Upper lobe of left lung (tissue), 6 donors: Measurements from ENCODE around the gene ZNF648. TPM values are rescaled to one million over a fixed set of nuclear protein-coding genes. Genes with fewer than 3 reads are reported as not detected.

ENCODE experiments used
- ATAC-seq, 2 donors: fragments of 200-7000 bp; cut with Tn5 transposase; one replicate each; pipeline ENCODE4 v1.9.1; 2022; ENCODE audit warnings: mild to moderate bottlenecking in 2 of 2, moderate library complexity in 2 of 2; ENCODE audit not compliant: low FRiP score in 2 of 2
- DNase-seq, 2 donors: peaks; one replicate each; pipeline ENCODE4 v3.0.0-alpha.2; 2019 to 2020
- H3K27ac ChIP-seq, 4 donors: fragments of 200-600 bp; sonication (generic); one replicate each; pipeline ENCODE4 v1.5.1; 2016 to 2019
- H3K27me3 ChIP-seq, 4 donors: fragments of 200-600 bp; sonication (generic); one replicate each; pipeline ENCODE4 v1.5.1; 2017 to 2019
- H3K36me3 ChIP-seq, 4 donors: fragments of 200-600 bp; sonication (generic); one replicate each; pipeline ENCODE4 v1.5.1; 2016 to 2019
- H3K4me1 ChIP-seq, 4 donors: fragments of 200-600 bp; sonication (generic); one replicate each; pipeline ENCODE4 v1.5.1; 2018 to 2019
- H3K4me3 ChIP-seq, 4 donors: fragments of 200-600 bp; sonication (generic); one replicate each; pipeline ENCODE4 v1.5.1; 2017 to 2019; ENCODE audit warnings: mild to moderate bottlenecking in 2 of 4, moderate library complexity in 1 of 4
- H3K9me3 ChIP-seq, 4 donors: fragments of 200-600 bp; sonication (generic); one replicate each; pipeline ENCODE4 v1.5.1; 2018 to 2019
- EP300 ChIP-seq, 4 donors: sonication (generic); formaldehyde crosslinking; IDR thresholded peaks; one replicate each; pipeline ENCODE4 v1.5.1; 2017; ENCODE audit warnings: antibody characterized with exemption in 4 of 4, control low read depth in 2 of 4
- POLR2A ChIP-seq, 4 donors: fragments of 450-650 bp; IDR thresholded peaks; one replicate each; pipeline ENCODE4 v1.5.1; 2016 to 2017; ENCODE audit warnings: antibody characterized with exemption in 4 of 4, mild to moderate bottlenecking in 2 of 4
- POLR2AphosphoS5 ChIP-seq, 2 donors: sonication (generic); formaldehyde crosslinking; IDR thresholded peaks; one replicate each; pipeline ENCODE4 v1.5.1; 2017; ENCODE audit warnings: antibody characterized with exemption in 2 of 2
- WGBS, 2 donors: methylation state at CpG; one replicate each; pipeline ENCODE4 v1.1.5; 2017 to 2018; 5-methylcytosine and 5-hydroxymethylcytosine counted together
- total RNA-seq, 6 donors: library from RNA; depleted of rRNA in 4 of 6; stranded (reverse); fragments of >200 nt in 4 of 6; gene quantifications; one replicate each; pipeline versions ENCODE4 v1.1.0 to v1.2.1, GENCODE V29; 2016 to 2021
- TF ChIP-seq, protein P1 (sequence below), 6 experiments: fragments of 450-650 bp in 4 of 6; fragments of 200-600 bp in 2 of 6; sonication (generic) in 2 of 6; IDR thresholded peaks; one replicate each; pipeline ENCODE4 v1.5.1; 2016 to 2019; ENCODE audit warnings: antibody characterized with exemption in 6 of 6
- donor health status: DM: no; HTN: no; CAD: no; lungs with moderate emphysema.
- donor health status: DM: no; HTN: yes; CAD: no; lungs with severe emphysema.

ZNF648 gene
- total RNA-seq, 6 donors from 2014 or later = 0.15 to 1.0 (median 0.36) TPM; not detected in 2

DNA sequence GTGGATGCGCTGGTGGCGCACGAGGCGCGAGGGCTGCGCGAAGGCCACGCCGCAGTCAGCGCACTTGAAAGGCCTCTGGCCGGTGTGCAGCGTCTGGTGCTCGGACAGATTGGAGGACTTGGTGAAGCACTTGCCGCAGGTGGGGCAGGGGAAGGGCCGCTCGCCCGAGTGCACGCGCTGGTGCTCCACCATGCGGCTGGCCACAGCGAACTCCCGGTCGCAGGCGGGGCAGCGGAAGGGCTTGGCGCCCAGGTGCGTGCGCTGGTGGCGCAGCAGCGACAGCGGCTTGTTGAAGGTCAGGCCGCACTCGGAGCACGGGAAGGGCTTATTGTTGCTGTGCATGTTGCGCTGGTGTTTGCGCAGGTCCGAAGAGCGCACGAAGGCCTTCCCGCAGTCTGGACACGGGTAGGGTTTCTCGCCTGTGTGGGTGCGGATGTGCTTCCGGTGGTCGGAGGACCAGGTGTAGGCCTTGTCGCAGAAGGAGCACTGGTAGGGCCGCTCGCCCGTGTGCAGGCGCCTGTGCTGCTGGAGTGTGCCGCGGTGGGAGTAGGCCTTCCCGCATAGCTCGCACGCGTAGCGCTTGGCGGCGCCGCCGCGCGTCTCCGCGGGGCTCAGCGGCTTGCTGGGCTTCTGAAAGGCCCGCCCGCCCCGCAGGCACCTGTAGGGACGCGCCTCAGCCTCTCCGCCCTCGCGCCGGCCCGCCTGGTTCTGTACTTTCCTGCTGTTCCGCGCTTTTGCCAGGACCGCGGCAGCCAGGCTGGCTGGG, 4.7 kb downstream of the ZNF648 start:
- H3K9me3 ChIP-seq = no peaks in the 10 kb centered on the region
- DNase-seq = peak in 1 of 2 donors; percentile 83
- TF ChIP-seq POLR2A (IDR thresholded peaks at IDR 0.05) = no peak
- TF ChIP-seq EP300 (IDR thresholded peaks at IDR 0.05) = no peak
- TF ChIP-seq, protein P1, sequence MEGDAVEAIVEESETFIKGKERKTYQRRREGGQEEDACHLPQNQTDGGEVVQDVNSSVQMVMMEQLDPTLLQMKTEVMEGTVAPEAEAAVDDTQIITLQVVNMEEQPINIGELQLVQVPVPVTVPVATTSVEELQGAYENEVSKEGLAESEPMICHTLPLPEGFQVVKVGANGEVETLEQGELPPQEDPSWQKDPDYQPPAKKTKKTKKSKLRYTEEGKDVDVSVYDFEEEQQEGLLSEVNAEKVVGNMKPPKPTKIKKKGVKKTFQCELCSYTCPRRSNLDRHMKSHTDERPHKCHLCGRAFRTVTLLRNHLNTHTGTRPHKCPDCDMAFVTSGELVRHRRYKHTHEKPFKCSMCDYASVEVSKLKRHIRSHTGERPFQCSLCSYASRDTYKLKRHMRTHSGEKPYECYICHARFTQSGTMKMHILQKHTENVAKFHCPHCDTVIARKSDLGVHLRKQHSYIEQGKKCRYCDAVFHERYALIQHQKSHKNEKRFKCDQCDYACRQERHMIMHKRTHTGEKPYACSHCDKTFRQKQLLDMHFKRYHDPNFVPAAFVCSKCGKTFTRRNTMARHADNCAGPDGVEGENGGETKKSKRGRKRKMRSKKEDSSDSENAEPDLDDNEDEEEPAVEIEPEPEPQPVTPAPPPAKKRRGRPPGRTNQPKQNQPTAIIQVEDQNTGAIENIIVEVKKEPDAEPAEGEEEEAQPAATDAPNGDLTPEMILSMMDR (IDR thresholded peaks at IDR 0.05) = no peak
- TF ChIP-seq POLR2AphosphoS5 (IDR thresholded peaks at IDR 0.05) = no peak
- H3K36me3 ChIP-seq = no peaks in the 10 kb centered on the region
- H3K4me3 ChIP-seq = no peak overlapping the region
- WGBS, 2 donors = 3 to 32% methylated on average over 8 to 51 of the region's 80 CpGs
- H3K27me3 ChIP-seq = no peaks in the 10 kb centered on the region
- no peak overlapping the region for H3K27ac ChIP-seq
- H3K4me1 ChIP-seq = peaks cover 0 to 6% (median 0%) of the 10 kb centered on the region in 4 donors
- ATAC-seq = no peak

DNA sequence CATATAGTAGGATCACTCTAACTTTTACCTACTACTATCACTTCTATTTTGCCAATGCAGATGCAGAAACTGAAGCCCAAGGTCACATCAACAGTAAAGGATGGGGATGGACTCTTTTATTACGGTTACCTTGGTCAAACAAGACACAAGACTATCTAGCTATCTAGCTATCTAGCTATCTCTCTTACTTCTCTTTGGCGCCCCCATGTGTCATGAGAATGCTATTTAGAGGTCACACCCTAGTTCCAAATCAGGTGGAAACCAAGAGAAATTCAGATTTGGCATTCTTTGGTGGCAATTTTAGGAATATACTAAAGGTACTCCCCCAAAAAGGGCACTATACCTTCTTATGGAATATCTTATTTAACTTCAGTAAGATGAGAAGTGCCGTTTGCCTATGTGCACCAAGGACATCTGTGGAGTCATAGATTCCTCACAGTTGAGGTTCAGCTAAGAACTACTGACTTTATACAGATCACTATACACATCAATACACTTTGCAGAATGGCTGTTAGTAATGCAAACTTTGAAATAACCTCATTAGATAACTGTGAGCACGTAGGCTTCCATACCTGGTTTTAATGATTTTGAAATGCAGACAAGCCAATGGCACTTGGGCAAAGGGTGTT, 6.7 kb downstream of the ZNF648 start:
- no peaks in the 10 kb centered on the region for H3K9me3 ChIP-seq
- no peak overlapping the region for H3K4me3 ChIP-seq
- no peaks in the 10 kb centered on the region for H3K27me3 ChIP-seq
- H3K36me3 ChIP-seq = no peaks in the 10 kb centered on the region
- ATAC-seq (peak in 1 of 2 donors; percentile 56), DNase-seq (peak in 1 of 2 donors; percentile 47)
- H3K27ac ChIP-seq = no peak overlapping the region
- 34 to 43% methylated on average over 4 of the region's 4 CpGs for WGBS, 2 donors
- H3K4me1 ChIP-seq = peaks cover 0 to 6% (median 0%) of the 10 kb centered on the region in 4 donors
- TF ChIP-seq, protein P1 (IDR thresholded peaks at IDR 0.05) = peak; percentile 36 to 59 (median 46)
- TF ChIP-seq POLR2A (IDR thresholded peaks at IDR 0.05) (peak in 1 of 4 donors; percentile 30), POLR2AphosphoS5 (IDR thresholded peaks at IDR 0.05) (no peak)

DNA sequence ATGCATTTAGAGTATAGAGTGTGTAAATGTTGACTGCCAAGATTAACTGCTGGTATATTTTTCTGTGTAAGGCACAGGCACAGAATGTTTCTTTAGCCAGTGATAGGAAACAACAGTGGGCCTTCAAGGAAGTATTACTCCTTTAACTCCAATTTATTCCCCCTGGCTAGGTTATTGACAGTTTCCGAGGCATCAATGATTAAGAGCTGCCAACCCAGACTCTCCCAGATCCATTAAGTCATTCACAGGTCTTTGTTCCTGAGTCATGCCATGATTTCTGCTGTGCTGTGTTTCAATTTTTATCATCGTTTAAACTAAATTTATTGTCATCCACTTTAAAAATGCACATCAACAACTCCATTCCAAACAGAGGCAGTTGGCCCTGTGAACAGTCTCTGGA, 9.2 kb downstream of the ZNF648 start:
- no peak for ATAC-seq
- TF ChIP-seq EP300 (IDR thresholded peaks at IDR 0.05) = no peak
- TF ChIP-seq POLR2A (IDR thresholded peaks at IDR 0.05) = no peak
- no peak for TF ChIP-seq POLR2AphosphoS5 (IDR thresholded peaks at IDR 0.05)
- TF ChIP-seq, protein P1 (IDR thresholded peaks at IDR 0.05) = no peak
- H3K27me3 ChIP-seq = no peaks in the 10 kb centered on the region
- no peak overlapping the region for H3K4me3 ChIP-seq
- no peaks in the 10 kb centered on the region for H3K36me3 ChIP-seq
- H3K9me3 ChIP-seq = no peaks in the 10 kb centered on the region
- no peak for DNase-seq
- H3K4me1 ChIP-seq = peaks cover 0 to 6% (median 0%) of the 10 kb centered on the region in 4 donors
- H3K27ac ChIP-seq = no peak overlapping the region
- 85 to 86% methylated on average over 2 of the region's 2 CpGs for WGBS, 2 donors

DNA sequence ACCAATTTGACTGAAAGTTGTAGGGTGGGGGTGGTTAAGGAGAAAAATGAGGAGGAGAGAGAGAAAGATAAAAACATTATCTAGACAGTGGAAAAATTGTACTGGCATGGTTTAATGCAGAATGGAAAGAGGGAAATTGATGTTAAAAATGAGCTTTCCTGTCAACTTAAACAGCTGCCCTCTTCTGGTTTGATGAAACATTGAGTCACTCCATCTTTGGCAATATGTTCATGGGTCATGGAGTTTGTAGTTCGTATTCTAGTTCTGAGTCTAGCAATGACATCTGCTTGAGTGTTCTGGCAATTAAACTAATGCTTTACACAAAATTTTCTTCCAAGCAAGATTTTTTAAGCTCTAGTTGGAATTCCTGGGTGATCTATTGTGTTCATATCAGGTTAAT, 9.6 kb downstream of the ZNF648 start:
- TF ChIP-seq POLR2AphosphoS5 (IDR thresholded peaks at IDR 0.05) (no peak), EP300 (IDR thresholded peaks at IDR 0.05) (no peak)
- no peak overlapping the region for H3K27ac ChIP-seq
- ATAC-seq = no peak

More for the DNA sequence above, 9.6 kb downstream of the ZNF648 start:
- Histone ChIP-seq H3K4me3 (no peak overlapping the region), H3K4me1 (peaks cover 0 to 4% (median 0%) of the 10 kb centered on the region in 4 donors), H3K27me3 (no peaks in the 10 kb centered on the region), H3K9me3 (no peaks in the 10 kb centered on the region), H3K36me3 (no peaks in the 10 kb centered on the region)
- WGBS, 2 donors = 48 to 70% methylated on average over 1 of the region's 1 CpG
- no peak for DNase-seq
